ENCODE data around the gene DISP2. TPM values are rescaled to one million over a fixed set of nuclear protein-coding genes. Genes with fewer than 3 reads are reported as not detected.

Gene DISP2
- total and polyA plus RNA-seq, 2 of the 8 experiments (the other 6 are each of a cell fraction or from before 2014, with no cell fraction given) = 0.45 to 1.2 TPM

DNA sequence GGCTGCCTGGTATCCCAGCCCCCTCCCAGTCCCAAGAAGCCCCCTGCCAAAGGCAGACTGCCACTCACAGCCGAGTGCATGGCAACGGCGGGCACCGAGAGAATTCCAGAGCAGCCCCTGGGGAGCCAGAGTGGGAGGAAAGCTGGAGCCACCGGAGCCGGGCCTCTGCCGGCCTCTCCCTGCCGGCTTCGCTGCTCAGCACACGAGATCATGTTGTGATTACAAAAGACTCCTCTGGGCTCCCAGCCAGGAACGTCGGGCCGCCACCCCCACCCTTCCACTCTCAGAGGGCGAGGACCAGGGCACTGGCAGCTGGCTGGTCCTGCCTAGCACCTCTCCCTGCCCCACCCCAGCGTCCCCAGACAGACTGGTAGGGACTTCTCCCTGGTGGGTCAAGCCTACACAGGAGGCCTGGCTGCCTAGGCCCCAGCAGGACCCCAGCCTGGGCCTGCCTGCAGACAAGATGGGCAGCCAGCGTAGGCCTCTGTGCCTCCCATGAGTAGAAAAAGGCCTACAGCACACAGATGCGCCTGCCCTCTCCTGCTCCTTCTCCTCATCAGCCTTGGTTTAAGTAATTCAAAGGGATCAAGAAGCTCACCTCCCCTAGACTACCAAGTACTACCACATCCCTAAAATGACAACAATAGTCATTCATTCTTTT is 17.1 kb upstream of the DISP2 start, which contains the start of gene CCDC9B:
Gene CCDC9B (minus strand): TSS at position 200 of the 661 bp plus-strand sequence. CDS start 120 bp downstream, at position 80.
- H3K79me1 ChIP-seq (ENCODE audit: low read depth, low read length) = no peaks in the 10 kb centered on the region
- ChIA-PET POLR2A (ENCODE audit: partially characterized antibody) (interaction anchor here (0.6 to 8.1 kb wide), 8 partner anchors 9 to 55 kb away, joined by 3 to 66 read pairs (median 4); no protein-coding TSS in a partner anchor), CTCF (ENCODE audit: partially characterized antibody) (interaction anchor here (0.6 to 27.4 kb wide), 14 partner anchors 9 to 362 kb away, joined by 3 to 584 read pairs (median 110); partner anchors contain the start of genes ANKRD63, DISP2, INAFM2 and PHGR1)
- H2BK120ac ChIP-seq (replicated peaks; ENCODE audit: low read depth, low read length) = peak within 1 kb of the TSS; percentile 38
- H3K14ac ChIP-seq (ENCODE audit: insufficient read length) = no peak within 1 kb of the TSS
- H2BK12ac ChIP-seq (ENCODE audit: low read depth, low read length) = peak within 1 kb of the TSS; percentile 68; the same call in 1 of the 2 replicates
- peak within 1 kb of the TSS; percentile 67; the same call in 1 of the 2 replicates for H2BK15ac ChIP-seq (ENCODE audit: low read length)
- no peak within 1 kb of the TSS for H2AK5ac ChIP-seq (ENCODE audit: low read depth, low read length)
- H4K20me1 ChIP-seq (replicated peaks in 1 of 2; ENCODE audit: control insufficient read depth in 1 of 2, insufficient read depth in 2 of 2, low read length in 2 of 2) = no peaks in the 10 kb centered on the region
- H3K4ac ChIP-seq (replicated peaks; ENCODE audit: insufficient read length, low read depth, low read length) = peak within 1 kb of the TSS; percentile 75
- H4K91ac ChIP-seq (replicated peaks; ENCODE audit: insufficient read length, low read length) = peak within 1 kb of the TSS; percentile 61
- FAIRE-seq = no peak
- peaks cover 0 to 4% (median under 1%) of the 10 kb centered on the region in 4 experiments; a peak in 1 of 7 replicates for H3K27me3 ChIP-seq (replicated peaks in 1 of 4; ENCODE audit: control insufficient read depth in 3 of 4, extremely low read depth in 1 of 4, insufficient read depth in 3 of 4, low read length in 3 of 4)
- DNase-seq (ENCODE audit: low read depth in 1 of 2, low spot score in 2 of 2) = peak in 1 of 2 experiments; percentile 60
- peak within 1 kb of the TSS; percentile 90 for H2BK20ac ChIP-seq (ENCODE audit: low read length)
- no peak within 1 kb of the TSS; a peak in 1 of 7 replicates for H3K9ac ChIP-seq (replicated peaks in 1 of 4; ENCODE audit: extremely low read depth in 1 of 4, low read depth in 3 of 4, low read length in 3 of 4)
- peak within 1 kb of the TSS; percentile 89 for H4K8ac ChIP-seq (ENCODE audit: extremely low read depth, insufficient read depth, low read length)
- peak within 1 kb of the TSS; percentile 52; the same call in 1 of the 2 replicates for H2BK5ac ChIP-seq (ENCODE audit: low read depth, low read length)
- no peaks in the 10 kb centered on the region for H3K23me2 ChIP-seq (ENCODE audit: low read depth, low read length)
- H3K4me1 ChIP-seq (replicated peaks in 1 of 4; ENCODE audit: control insufficient read depth in 3 of 4, insufficient read depth in 4 of 4, low read length in 3 of 4) = peaks cover 0 to 27% (median 20%) of the 10 kb centered on the region in 4 experiments; a peak in 6 of 7 replicates
- no peak within 1 kb of the TSS for H3K23ac ChIP-seq (ENCODE audit: insufficient read length)
- H3K27ac ChIP-seq (ENCODE audit: low read depth, low read length) = no peak within 1 kb of the TSS
- peak within 1 kb of the TSS; percentile 52; the same call in 1 of the 2 replicates for H2AFZ ChIP-seq (ENCODE audit: low read length)
- no peak within 1 kb of the TSS for H3K4me2 ChIP-seq (ENCODE audit: insufficient read depth in 1 of 2, low read depth in 2 of 2, low read length in 2 of 2)
- H3K36me3 ChIP-seq (ENCODE audit: control insufficient read depth in 2 of 4, insufficient read depth in 4 of 4, low read length in 3 of 4) = no peaks in the 10 kb centered on the region
- no peaks in the 10 kb centered on the region for H3K79me2 ChIP-seq (ENCODE audit: control insufficient read depth in 1 of 2, insufficient read depth in 2 of 2, low read length in 2 of 2)
- no peak within 1 kb of the TSS for H3K56ac ChIP-seq (replicated peaks; ENCODE audit: insufficient read length, low read depth, low read length)
- peak within 1 kb of the TSS; percentile 90 for H3K18ac ChIP-seq (ENCODE audit: extremely low read depth, low read length)
- H3K4me3 ChIP-seq (ENCODE audit: extremely low read depth in 1 of 4, insufficient read depth in 2 of 4, low read depth in 3 of 4, low read length in 4 of 4) = no peak within 1 kb of the TSS
- peak within 1 kb of the TSS; percentile 53 for H4K5ac ChIP-seq (ENCODE audit: insufficient read length, low read depth, low read length)
- H3K9me3 ChIP-seq (ENCODE audit: insufficient read depth in 2 of 2, low read depth in 1 of 2, low read length in 1 of 2) = no peaks in the 10 kb centered on the region
- 78% methylated on average over 17 of the region's 17 CpGs; no CpG with 5 or more reads in 1 of the 2 experiments for WGBS, 2 experiments (ENCODE audit: extremely low coverage in 1 of 2, insufficient coverage in 1 of 2, insufficient read length in 1 of 2, insufficient replicate concordance in 2 of 2, low coverage in 1 of 2, low lambda C conversion rate in 2 of 2, missing lambda C conversion rate in 1 of 2)
- TF ChIP-seq KDM5A (IDR thresholded peaks at IDR 0.05; ENCODE audit: low read length) (no peak), CBX8 (IDR thresholded peaks at IDR 0.05; ENCODE audit: borderline replicate concordance, low read depth, low read length) (no peak), KDM1A (IDR thresholded peaks at IDR 0.05; ENCODE audit: borderline replicate concordance, low read length) (no peak), POLR2AphosphoS5 (IDR thresholded peaks at IDR 0.05; ENCODE audit: low read depth, low read length) (no peak), RXRA (IDR thresholded peaks at IDR 0.05; ENCODE audit: insufficient read depth, low read depth, low read length) (no peak), CTCF (IDR thresholded peaks at IDR 0.05; ENCODE audit: control extremely low read depth in 1 of 3, insufficient read depth in 1 of 3, low read depth in 1 of 3, low read length in 3 of 3) (no peak), SP2 (IDR thresholded peaks at IDR 0.05; ENCODE audit: low read length) (no peak), BRCA1 (IDR thresholded peaks at IDR 0.05; ENCODE audit: low read depth, low read length) (no peak), TEAD4 (IDR thresholded peaks at IDR 0.05; ENCODE audit: low read depth, low read length) (no peak), TAF7 (optimal IDR thresholded peaks at IDR 0.05; ENCODE audit: borderline replicate concordance, low read depth, low read length) (no peak)

Measured in H1 (cell line).